Measurements from ENCODE around the gene SFTPD.
"Not testable (repeated sequence)": the region's sequence is repeated elsewhere in the genome, so short reads cannot be mapped to it uniquely, and the experiment has no call there.

Gene SFTPD

DNA sequence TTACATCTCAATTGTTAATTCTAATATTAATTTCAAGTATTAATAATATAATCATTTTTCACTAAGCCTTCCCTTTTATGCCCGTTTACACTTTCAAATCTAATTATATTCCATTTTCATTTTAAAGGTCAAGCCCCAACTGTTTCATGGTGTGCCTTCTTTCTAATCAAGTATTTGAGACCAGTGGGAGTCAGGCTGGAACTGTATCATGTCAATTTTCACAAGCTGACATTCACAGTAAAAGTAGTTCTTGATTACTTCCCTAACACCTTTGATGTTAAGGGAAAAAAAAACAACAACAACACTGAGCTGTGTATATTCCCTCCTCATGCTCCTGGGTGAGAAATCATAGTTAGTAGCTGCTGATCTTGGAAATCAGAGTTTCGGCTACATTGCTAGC lies 38.1 kb downstream of the SFTPD start:
- TF ChIP-seq, protein P1, sequence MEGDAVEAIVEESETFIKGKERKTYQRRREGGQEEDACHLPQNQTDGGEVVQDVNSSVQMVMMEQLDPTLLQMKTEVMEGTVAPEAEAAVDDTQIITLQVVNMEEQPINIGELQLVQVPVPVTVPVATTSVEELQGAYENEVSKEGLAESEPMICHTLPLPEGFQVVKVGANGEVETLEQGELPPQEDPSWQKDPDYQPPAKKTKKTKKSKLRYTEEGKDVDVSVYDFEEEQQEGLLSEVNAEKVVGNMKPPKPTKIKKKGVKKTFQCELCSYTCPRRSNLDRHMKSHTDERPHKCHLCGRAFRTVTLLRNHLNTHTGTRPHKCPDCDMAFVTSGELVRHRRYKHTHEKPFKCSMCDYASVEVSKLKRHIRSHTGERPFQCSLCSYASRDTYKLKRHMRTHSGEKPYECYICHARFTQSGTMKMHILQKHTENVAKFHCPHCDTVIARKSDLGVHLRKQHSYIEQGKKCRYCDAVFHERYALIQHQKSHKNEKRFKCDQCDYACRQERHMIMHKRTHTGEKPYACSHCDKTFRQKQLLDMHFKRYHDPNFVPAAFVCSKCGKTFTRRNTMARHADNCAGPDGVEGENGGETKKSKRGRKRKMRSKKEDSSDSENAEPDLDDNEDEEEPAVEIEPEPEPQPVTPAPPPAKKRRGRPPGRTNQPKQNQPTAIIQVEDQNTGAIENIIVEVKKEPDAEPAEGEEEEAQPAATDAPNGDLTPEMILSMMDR (IDR thresholded peaks at IDR 0.05; ENCODE audit: extremely low read depth, insufficient read depth, missing control alignments): no peak
- in situ Hi-C loops (cut with MboI; ENCODE audit: low pct_unique_long_range_greater_than_20kb, low sequenced_read_pairs, unreplicated experiment): no loop called here
- DNase-seq (ENCODE audit: low spot score): no peak

DNA sequence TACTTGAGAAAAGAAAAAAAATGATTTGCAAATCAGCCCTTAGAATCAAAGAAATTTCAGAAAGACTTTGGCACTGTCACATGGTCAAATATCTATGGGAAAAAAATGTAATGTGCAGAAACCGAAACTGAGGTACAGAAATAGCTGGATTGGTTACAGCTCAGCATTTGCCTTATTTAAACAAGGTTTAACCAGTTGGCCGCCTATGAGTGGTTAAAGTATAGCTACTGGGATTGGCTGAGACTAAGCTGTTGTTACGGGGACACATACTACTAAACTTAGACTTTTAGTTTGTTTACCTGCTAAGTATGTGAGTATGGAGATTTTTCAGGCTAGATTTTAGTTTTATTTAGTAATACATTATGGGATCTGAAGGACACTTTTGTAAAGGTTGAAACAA lies 38.6 kb downstream of the SFTPD start:
- TF ChIP-seq, protein P1 (IDR thresholded peaks at IDR 0.05; ENCODE audit: extremely low read depth, insufficient read depth, missing control alignments): no peak
- DNase-seq (ENCODE audit: low spot score): no peak
- in situ Hi-C loops (cut with MboI; ENCODE audit: low pct_unique_long_range_greater_than_20kb, low sequenced_read_pairs, unreplicated experiment): no loop called here

DNA sequence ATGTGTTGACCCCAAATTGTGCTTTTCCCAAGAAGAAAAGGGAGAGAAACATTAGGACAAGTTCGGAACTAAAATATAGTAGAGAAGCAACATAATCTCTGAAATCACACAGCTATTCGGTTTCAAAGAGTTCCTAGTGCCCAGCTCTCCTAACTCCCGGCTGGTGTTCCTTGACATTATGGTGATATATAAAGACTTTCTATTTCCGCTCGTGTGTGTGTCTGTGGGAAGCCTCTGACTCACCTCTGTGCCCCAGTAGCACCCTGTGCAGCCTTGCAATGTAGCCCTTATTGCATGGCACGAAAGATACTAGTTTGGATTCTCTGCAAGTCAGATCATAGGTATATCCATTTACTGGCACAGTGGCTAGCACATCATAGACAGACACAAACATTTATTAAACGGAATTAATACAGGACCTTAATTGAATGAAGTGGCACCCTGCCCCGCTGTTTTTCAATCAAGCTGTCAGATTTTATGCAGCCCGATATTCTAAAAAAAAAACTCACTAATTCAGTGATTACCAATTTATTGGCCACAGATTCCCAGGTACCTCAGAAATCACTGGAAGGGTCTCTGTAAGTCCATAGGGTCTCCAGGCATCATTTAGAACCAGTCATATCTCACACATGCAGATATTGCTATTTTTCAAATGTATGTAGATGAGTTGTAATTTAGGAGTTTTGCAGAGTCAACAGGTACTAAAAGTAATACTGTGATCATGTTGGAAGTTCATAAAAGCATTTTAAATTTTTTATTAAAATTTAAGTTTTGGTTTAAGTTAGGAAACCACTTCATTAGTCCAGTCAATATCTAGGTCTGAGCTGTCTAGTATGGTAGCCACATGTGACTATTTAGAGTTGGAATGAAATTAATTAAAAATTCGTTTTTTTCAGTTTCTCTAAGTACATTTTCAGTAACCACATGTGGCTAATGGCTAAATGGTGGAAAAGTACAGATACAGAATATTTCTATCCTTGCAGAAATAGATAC lies 43.3 kb downstream of the SFTPD start:
- TF ChIP-seq, protein P1 (IDR thresholded peaks at IDR 0.05; ENCODE audit: extremely low read depth, insufficient read depth, missing control alignments): no peak
- in situ Hi-C loops (cut with MboI; ENCODE audit: low pct_unique_long_range_greater_than_20kb, low sequenced_read_pairs, unreplicated experiment): no loop called here
- DNase-seq (ENCODE audit: low spot score): no peak

DNA sequence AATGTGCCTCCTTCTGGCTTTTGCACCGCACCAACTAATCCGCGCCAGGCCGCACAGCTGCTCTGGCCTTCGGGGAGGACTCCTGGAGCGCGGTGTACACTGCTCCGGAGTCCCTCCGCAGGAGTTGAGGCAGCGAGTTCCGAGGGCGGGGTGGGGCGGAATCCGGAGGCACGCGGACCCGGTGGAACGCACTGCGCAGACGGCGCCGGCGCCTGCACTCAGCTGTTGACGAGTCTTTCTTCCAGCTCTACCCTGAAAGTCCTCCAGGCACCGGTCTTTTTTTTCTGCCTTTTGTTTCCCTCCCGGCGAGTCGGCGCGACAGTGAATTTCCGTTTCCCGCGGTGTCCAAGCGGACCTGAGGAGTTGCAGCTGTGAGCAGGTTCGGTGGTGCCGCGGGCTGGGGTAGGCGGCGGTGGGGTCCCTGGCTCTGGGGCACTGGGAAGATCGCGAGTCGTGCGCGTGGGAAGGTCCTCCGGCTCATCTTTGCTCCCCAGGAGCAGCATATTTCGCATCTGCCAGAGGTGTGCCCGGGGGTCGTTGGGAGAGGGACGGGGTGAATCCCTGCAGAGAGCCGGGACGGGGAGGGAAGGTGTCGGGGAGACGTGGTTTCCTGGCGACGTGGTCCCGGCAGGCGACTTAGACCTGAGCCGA lies 44.1 kb downstream of the SFTPD start:
- in situ Hi-C loops (cut with MboI; ENCODE audit: low pct_unique_long_range_greater_than_20kb, low sequenced_read_pairs, unreplicated experiment): no loop called here
- TF ChIP-seq, protein P1 (IDR thresholded peaks at IDR 0.05; ENCODE audit: extremely low read depth, insufficient read depth, missing control alignments): no peak
- DNase-seq (ENCODE audit: low spot score): peak; percentile 28

DNA sequence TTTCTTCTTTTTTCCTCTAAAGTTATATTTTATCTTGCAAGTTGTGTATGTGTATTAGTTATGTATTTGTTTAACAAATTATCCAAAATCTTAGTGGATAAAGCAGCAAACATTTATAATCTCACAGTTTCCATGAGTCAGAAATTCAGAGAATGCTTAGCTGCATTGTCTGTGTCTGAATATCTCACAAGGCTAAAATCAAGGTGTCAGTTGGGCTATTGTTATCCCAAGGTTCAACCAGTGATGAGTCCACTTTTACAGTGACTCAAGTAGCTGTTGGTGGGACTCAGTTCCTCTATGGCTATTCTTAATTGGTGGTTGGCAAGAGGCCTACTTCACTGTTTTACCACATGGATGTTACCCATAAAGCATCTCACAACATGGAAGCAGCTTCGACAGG lies 47.3 kb downstream of the SFTPD start:
- DNase-seq (ENCODE audit: low spot score); in situ Hi-C loops (cut with MboI; ENCODE audit: low pct_unique_long_range_greater_than_20kb, low sequenced_read_pairs, unreplicated experiment): not testable (repeated sequence)

DNA sequence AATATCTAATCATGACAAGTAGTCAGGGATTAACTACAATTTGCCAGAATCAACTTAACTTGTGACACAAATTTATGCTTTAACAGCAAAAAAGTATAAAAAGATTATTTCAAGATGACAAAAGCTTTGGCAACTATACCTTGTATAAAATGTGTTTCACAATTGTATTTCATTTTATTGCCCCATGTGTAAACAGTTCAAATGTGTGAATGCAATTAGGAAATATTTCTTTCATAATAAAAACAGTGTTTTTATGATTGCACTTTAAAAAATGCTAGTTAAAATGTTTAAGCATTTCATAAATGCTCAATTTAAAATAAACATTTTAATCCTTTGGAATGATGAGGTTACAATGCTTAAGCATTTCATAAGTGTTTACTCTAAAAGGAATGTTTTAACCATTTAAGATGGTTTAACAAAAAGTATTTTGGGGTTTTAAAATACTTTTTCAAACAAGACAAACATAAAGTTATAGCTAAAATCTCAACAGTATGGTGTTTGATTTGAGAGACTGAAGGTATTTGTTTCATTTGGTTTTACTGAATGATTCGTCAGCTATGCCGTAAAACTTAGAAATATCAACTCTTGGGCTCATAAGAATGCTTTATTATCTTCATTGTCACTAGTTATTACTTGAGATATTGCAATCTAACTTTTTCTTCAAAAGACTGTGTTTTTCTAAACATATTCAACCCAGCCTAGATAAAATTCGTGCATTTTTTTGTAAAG lies 50.1 kb downstream of the SFTPD start:
- in situ Hi-C loops (cut with MboI; ENCODE audit: low pct_unique_long_range_greater_than_20kb, low sequenced_read_pairs, unreplicated experiment): no loop called here
- DNase-seq (ENCODE audit: low spot score): no peak
- TF ChIP-seq, protein P1 (IDR thresholded peaks at IDR 0.05; ENCODE audit: extremely low read depth, insufficient read depth, missing control alignments): no peak

DNA sequence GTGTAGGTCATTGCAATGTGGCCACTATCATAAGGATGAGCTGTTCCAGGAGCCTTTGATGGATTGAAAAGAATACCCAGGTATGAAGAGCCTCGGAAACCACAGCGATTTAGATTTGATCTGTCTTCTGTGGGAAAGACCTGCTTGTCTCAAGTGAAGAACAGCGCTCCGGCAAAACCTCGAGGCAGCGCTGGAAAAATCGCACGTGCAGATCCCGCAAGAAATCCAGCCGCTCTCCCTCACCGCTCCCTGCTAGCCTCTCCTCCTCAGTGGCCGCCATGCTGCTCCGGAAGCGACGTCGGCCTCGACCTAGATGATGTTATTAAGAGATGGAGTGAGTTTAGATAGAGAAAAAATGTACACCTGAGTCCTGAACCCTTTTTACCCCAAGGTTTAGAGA lies 56.0 kb downstream of the SFTPD start:
- in situ Hi-C loops (cut with MboI; ENCODE audit: low pct_unique_long_range_greater_than_20kb, low sequenced_read_pairs, unreplicated experiment): not testable (repeated sequence)

More for the DNA sequence above, 56.0 kb downstream of the SFTPD start:
- not testable (repeated sequence) for DNase-seq (ENCODE audit: low spot score)
